ENCODE results near the gene PIAS3.

The PIAS3 gene

GRCh38 chr1:145858901-145859490, at the start of gene PIAS3:
Gene PIAS3 (minus strand): TSS chr1:145859081. CDS start chr1:145858990, 91 bp downstream.
- peak; percentile 95 for DNase-seq

DNA sequence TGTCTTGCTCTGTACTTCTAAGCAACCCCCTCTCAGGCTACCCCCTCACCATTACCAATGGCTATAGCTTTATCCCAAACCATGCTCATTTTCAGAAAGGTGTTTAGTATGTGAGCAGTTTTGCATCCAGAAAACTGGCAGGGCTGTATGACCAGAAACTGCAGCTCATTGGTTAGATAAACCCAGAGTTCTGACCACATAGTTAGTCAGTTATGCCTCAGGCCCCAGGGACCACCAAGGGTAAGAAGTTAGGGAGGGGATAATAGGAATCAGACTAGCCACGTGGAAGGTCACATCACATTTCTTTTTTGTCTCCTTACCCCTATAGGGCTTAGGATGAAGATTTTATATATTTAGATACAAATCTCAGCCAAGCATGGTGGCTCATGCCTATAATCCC, 49.8 kb upstream of the PIAS3 start:
- no peak for DNase-seq

DNA sequence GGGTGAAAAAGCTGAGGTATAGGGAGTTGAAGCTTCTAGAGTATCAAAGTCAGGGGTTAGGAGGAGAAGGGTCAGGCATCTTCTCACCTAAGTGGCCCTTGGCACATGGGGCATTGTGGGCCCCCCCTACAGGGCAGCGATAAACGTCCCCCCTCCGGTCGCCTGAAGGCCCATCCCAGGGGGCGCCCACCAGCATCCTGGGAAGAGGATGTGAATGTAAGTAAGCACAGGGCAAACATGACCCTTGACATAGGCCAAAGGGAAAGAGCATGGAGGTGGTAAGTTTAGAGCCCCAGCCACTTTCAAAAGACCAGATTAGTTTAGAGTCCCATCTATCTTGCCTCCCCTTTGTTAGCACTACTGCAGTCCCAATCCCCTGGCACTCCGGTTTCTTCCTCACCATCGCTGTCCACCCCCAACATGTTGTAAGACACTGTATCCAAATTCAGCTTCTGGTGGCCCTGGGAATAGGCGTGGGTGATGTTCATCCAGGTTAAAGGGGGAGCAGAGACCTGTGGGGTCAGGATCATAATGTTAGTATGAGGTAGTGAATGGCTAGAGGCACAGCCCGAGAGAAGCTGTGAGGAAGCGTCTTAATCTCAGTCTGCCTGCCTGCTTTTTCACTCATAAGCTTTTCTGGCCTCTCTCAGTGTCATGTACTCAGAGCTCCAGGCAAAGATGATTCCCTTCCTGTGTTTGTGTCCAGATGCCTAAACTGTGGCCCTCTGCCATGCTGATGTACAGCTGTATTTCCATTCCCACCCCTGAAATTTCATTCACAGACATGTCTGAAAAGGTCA, 48.3 kb upstream of the PIAS3 start:
- DNase-seq, result no peak

GRCh38 chr1:145901312-145902021, 42.6 kb upstream of the PIAS3 start:
- DNase-seq, result no peak

- no peak for DNase-seq
Observed at GRCh38 chr1:145898756-145899155, 39.9 kb upstream of the PIAS3 start.

DNA sequence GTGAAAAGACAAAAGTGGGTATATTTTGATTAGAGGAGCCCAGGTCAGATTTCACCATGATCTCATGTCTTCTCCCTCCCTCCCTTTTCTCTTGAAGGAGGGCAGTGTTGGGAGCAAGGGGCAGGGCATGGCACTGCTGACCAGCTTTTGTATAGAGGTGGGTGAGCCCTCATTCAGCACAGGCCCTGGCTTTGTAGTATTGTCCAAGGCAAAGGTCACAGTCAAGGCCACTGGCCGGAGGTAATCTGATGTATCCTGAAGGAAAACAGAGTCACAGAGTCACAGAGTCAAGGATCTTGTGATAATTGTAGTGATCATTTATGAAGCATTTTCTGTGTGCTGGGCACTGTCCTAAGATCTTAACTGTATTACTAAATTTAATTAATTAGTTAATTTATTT, 39.1 kb upstream of the PIAS3 start:
- no peak for DNase-seq

DNA sequence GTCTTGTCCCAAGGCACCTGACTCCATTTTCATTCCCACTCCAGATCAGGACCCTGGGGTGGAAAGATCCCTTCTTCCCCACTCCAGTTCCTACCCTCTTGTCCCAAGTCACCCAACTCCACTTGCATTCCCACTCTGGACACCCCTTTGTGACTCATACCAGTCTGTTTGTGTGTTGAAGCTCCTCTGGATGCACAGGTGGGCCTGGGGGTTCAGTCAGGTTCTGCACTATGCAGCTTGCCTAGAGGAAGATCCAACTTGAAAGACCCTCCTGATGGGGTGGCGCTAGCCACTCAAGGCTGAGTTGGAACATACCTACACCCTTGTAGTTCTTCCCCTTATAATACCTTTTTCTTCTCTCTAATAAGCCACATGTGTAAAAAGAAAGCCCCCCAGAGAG, 36.6 kb upstream of the PIAS3 start:
- DNase-seq, result no peak

DNA sequence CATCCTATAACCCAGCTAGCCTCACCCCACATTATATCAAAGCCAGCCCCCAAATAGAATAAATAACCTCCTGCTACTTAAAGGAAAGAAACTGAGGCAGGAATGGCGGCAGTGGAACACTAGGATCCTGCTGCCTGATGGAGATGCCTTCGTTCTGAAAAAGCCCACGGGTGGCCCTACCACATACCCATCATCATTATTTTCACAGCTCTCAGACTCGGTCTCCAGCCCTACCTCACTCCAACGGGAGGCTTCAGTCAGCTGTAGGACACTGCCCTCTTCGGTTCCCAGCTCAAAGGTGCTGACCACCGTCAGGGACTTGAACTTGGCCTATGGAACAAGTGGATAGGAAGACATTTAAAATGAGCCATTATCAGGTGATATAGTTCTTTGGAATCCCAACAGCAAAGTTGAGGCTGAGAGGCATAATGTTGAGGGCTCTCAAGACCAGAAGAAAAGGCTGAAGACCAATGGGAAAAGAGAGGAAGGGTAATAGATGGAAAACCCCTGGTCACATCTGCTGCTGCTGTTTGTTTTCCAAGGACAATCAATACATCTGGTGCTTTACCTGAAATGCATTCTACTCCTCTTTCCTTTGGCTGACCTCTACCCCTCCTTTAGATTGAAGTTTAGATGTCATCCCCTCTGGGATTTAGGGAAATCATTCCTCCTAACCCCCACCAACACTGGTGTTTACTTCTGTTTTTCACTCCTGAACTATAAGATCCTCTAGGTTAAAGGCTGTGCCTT, 34.6 kb upstream of the PIAS3 start:
- no peak for DNase-seq

GRCh38 chr1:145892486-145893087, 33.7 kb upstream of the PIAS3 start:
- no peak for DNase-seq

DNA sequence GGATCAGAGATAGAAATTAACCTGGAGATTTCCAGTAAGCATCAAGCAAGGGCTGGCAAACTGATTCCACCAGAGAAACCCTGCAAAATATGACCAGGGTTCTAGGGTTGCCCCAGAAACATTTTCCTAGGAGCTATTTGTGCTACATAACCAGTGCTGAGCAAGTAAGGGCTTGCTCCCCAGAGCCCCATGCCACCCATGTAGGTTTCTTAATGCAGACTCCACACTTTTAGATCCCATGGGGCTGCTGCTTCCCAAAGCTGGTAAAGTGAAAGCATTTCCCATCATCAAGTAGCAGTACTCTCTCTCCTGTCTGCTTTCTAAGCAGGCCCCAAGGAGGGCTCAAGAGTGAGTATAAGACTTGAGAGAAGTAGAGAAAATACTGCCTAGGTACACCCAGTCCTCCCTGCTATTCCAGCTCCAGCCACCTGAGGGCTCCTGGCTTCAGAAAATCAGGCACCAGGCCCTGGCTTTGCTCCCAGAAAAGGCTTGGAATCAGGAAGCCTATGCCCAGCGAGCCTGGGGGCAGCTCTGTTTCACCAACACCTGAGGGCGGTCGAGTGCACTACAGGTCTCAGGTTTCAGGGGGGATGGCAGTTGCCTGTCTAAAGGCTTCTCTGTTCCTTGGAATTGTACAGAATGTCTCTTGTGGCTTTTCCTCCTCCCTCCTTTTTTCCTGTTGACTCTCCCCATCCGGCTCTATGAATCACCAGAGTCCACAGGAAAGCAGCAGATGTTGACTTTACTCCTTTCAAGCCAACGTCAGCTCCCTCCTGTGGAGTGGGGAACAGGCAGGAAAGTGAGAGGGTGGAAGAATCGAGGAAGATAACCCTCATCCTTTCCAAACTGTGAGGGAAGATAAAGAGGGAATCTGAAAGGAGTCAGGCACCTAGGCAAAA, 33.0 kb upstream of the PIAS3 start:
- peak; percentile 81 for DNase-seq

DNA sequence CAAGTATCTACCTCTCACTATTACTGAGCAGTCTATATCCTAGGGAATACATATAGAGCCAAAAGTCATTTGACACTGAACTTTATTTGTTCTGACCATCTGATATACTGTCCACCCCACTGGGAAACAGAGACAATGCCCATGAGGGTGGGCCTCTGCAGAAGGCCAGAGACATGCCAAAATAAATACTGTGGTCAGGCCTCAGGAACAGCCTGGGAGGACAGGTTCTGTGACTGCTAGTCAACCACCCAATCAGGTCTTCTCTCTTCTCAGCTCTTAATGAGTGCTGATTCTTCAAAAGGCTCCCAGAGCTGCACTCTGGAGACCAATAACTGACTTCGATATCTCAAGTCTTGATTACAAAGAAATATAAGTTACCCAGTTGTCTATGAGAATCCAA, 32.3 kb upstream of the PIAS3 start:
- DNase-seq, result no peak

DNA sequence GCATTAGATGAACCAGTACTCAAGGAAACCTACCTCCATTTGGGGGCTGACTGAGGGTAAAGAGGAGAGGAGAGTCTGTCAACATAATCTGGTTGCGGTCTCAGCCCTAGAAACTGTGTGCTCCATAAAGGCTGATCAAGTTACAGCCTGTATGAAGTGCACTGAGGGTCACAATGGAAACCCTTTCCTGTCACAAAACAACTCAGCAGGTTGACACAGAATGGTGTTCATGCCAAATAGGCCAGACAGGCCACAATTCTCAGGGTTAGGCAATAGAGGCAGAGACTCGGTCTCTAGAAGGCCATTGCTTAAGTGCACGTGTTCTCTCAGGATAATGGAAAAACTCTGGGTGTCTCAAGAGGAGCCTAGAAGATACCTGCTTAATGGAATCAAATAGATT, 30.8 kb upstream of the PIAS3 start:
- no peak for DNase-seq

DNA sequence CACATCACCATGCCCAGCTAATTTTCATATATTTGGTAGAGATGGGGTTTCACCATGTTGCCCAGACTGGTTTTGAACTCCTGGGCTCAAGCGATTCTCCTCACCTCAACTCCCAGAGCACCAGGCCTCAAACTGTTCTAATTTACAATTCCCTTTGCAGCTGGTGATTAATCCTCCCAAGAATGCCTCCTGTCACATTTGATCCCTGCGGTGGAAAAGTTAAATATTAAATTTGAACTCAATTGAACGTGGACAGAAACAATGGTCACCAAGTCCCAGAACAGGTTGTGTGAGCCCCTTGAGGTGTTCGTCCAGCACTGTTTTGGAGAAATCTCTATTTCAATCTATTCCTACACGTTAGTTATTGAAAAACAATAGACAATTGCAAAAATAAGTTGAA, 28.8 kb upstream of the PIAS3 start:
- DNase-seq, result no peak

DNA sequence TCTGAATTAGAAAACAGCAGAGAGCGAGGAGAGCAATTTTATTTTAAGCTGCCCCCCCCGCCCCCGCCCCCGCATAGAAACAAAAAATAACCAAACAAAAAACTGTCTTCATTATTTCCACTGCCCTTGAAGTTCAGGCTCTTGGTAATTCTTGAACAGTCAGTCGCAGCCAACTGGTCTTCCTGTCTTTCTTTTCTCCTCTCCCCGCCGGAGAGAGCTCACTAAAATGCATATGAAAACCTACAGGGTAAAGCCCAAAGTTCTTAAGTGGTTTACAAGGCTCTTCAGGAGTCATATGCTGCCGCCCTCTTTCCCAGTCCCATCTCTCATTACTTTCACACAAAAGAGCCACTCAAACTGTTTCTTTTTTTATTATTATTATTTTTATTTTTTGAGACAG, 27.9 kb upstream of the PIAS3 start:
- DNase-seq, result no peak

DNA sequence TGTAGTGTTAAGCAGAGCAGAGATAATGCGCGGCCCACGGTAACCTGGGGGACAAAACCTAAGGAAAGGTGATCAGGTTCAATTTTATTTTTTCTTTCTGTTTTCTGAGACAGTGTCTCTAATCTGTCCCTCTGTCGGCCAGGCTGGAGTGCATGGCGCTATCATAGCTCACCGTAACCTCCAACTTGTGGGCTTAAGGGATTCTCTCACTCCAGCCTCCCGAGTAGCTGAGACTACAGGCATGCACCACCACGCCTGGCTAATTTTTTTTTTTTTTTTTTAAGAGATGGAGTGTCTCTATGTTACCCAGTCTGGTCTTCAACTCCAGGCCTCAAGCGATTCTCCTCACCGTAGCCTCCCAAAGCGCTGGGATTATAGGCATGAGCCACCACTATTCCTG, 27.5 kb upstream of the PIAS3 start:
- no peak for DNase-seq

DNA sequence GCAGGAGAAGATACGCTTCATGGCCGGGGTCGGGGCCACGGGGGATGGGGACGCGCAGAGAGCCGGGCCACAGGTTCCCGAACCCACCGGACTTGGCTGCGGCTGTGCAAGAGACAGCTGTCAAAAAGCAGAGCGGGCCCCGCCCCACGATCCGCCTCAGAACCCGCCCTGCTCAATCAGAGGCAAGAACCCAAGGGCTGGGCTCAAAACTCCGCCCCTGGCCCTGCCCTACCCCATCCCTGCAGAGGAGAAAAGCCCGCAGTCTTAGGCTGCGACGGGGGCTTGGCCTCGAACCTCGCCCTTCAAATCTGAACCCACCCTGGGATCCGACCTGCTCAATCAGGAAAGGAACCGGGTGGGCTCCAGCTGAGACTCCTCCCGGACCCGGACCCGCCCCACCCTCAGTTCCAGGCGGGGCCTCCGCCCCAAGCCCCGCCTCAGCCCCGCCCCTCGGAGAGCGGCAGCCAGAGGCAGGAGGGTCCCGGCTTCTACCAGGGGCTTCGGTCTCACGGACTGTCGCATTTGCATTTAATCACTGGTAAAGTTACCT, 26.9 kb upstream of the PIAS3 start, which contains the start of gene ANKRD35:
Gene ANKRD35, minus strand, starts transcription at position 129 of the 550 bp plus-strand sequence. Its CDS starts 108 bp downstream, at position 21.
- DNase-seq, result peak; percentile 95

- DNase-seq, result no peak
Observed at GRCh38 chr1:145884675-145885074, 25.8 kb upstream of the PIAS3 start.

GRCh38 chr1:145879775-145880174, 20.9 kb upstream of the PIAS3 start:
- DNase-seq, result no peak

DNA sequence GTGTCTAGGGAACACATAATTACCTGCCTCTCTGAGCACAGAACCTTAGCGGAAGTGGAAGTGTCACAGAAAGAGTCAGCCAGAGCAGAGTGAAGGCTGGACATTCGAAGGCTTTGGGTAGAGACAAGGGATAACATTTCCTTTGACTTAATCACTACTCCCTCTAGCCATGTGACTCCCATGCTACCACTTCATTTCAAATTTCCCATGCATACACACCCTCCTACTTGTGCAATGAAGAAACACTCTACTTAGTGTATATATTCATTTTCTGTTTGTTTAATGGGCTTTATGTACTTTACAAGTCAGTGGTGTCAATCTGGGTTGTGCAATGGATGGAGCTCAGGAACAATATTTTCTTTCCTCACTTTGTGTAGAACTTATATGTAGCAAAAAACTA, 19.8 kb upstream of the PIAS3 start:
- DNase-seq, result no peak

GRCh38 chr1:145877923-145878486, 19.1 kb upstream of the PIAS3 start:
- no peak for DNase-seq

- no peak for DNase-seq
Observed at GRCh38 chr1:145874646-145875045, 15.8 kb upstream of the PIAS3 start.
